HEK293 (cell line): Measurements from ENCODE around the gene MGAM2.

Source experiments
- CTCF ChIA-PET: fragments of 350-600 bp; formaldehyde crosslinking; extraction: SDS; loops from one replicate; lab custom pipeline; 2021; ENCODE audit warnings: antibody characterized with exemption; lab: Yijun Ruan, JAX
- POLR2A ChIA-PET: fragments of 300-600 bp; formaldehyde crosslinking; extraction: SDS; loops from one replicate; lab custom pipeline; 2020; ENCODE audit warnings: antibody characterized with exemption, inconsistent platforms; lab: Yijun Ruan, JAX
- H3K27ac ChIP-seq: fragments of 200-500 bp; sonication (Bioruptor generic); 2 replicates; pipeline ENCODE4 v1.5.1; 2014; ENCODE audit warnings: low read depth, low read length, control low read depth, inconsistent platforms; ENCODE audit errors: extremely low read depth
- H3K36me3 ChIP-seq, 2 experiments: fragments of 200-500 bp in 1 of 2; sonication (Bioruptor generic) in 1 of 2; 1 replicate in 1 of 2; 2 replicates in 1 of 2; pipeline ENCODE4 v1.5.1; 2014 to 2017; ENCODE audit warnings: inconsistent platforms in 2 of 2, low read length in 2 of 2; ENCODE audit not compliant: control insufficient read depth in 2 of 2, insufficient read depth in 1 of 2
- H3K4me1 ChIP-seq: fragments of 200-500 bp; sonication (Bioruptor generic); 2 replicates; pipeline ENCODE4 v1.5.1; 2014; ENCODE audit warnings: mild to moderate bottlenecking, low read length, inconsistent platforms; ENCODE audit not compliant: control insufficient read depth, insufficient read depth
- H3K4me3 ChIP-seq: 2 replicates; pipeline ENCODE4 v1.5.1; 2011; ENCODE audit warnings: low read depth, mild to moderate bottlenecking, control low read depth, low read length, moderate library complexity
- H3K9me3 ChIP-seq: fragments of 200-500 bp; sonication (Bioruptor generic); 2 replicates; pipeline ENCODE4 v1.5.1; 2014; ENCODE audit warnings: low read depth, low read length, inconsistent platforms; ENCODE audit not compliant: control insufficient read depth, insufficient read depth
- CTCF ChIP-seq: fragments of 450-650 bp; formaldehyde crosslinking; IDR thresholded peaks from 2 replicates; pipeline ENCODE4 v1.5.1; 2016; ENCODE audit warnings: missing biosample characterization, missing genetic modification characterization
- KLF1 ChIP-seq: fragments of 450-650 bp; formaldehyde crosslinking; IDR thresholded peaks from 2 replicates; pipeline ENCODE4 v1.5.1; 2016; ENCODE audit warnings: missing biosample characterization, missing genetic modification characterization
- OSR2 ChIP-seq: fragments of 450-650 bp; formaldehyde crosslinking; IDR thresholded peaks from 2 replicates; pipeline ENCODE4 v1.5.1; 2016; ENCODE audit warnings: missing biosample characterization, missing genetic modification characterization
- PRDM2 ChIP-seq: fragments of 450-650 bp; formaldehyde crosslinking; IDR thresholded peaks from 2 replicates; pipeline ENCODE4 v1.5.1; 2016; ENCODE audit warnings: missing biosample characterization, missing genetic modification characterization, borderline replicate concordance
- RBAK ChIP-seq: fragments of 450-650 bp; formaldehyde crosslinking; IDR thresholded peaks from 2 replicates; pipeline ENCODE4 v1.5.1; 2016; ENCODE audit warnings: missing biosample characterization, missing genetic modification characterization
- SP7 ChIP-seq: fragments of 450-650 bp; formaldehyde crosslinking; IDR thresholded peaks from 2 replicates; pipeline ENCODE4 v1.5.1; 2016; ENCODE audit warnings: missing biosample characterization, missing genetic modification characterization
- YY2 ChIP-seq: fragments of 450-650 bp; formaldehyde crosslinking; IDR thresholded peaks from 2 replicates; pipeline ENCODE4 v1.5.1; 2016; ENCODE audit warnings: missing biosample characterization, missing genetic modification characterization
- ZNF174 ChIP-seq: fragments of 450-650 bp; formaldehyde crosslinking; IDR thresholded peaks from 2 replicates; pipeline ENCODE4 v1.5.0; 2017; ENCODE audit warnings: missing biosample characterization, mild to moderate bottlenecking, missing genetic modification characterization
- ZNF26 ChIP-seq: fragments of 450-650 bp; formaldehyde crosslinking; IDR thresholded peaks from 2 replicates; pipeline ENCODE4 v1.5.1; 2016; ENCODE audit warnings: missing biosample characterization, missing genetic modification characterization
- ZNF274 ChIP-seq, 2 experiments: fragments of 200-500 bp in 1 of 2; fragments of 450-650 bp in 1 of 2; sonication (Bioruptor generic) in 1 of 2; formaldehyde crosslinking in 1 of 2; IDR thresholded peaks; 2 replicates each; pipeline versions ENCODE4 v1.5.1 to v1.6.1; 2014 to 2016; ENCODE audit warnings: borderline replicate concordance in 1 of 2, inconsistent platforms in 1 of 2, low read length in 1 of 2, missing biosample characterization in 1 of 2, missing genetic modification characterization in 1 of 2
- ZNF335 ChIP-seq: fragments of 450-650 bp; formaldehyde crosslinking; conservative IDR thresholded peaks from 2 replicates; pipeline ENCODE4 v1.5.1; 2016; ENCODE audit warnings: missing biosample characterization, missing genetic modification characterization
- ZNF341 ChIP-seq: fragments of 450-650 bp; formaldehyde crosslinking; IDR thresholded peaks from 2 replicates; pipeline ENCODE4; 2016; ENCODE audit warnings: low read depth, missing biosample characterization, missing genetic modification characterization
- ZNF398 ChIP-seq: fragments of 450-650 bp; formaldehyde crosslinking; IDR thresholded peaks from 2 replicates; pipeline ENCODE4 v1.5.1; 2017; ENCODE audit warnings: missing biosample characterization, missing genetic modification characterization
- ZNF501 ChIP-seq: fragments of 450-650 bp; formaldehyde crosslinking; IDR thresholded peaks from 2 replicates; pipeline ENCODE4 v1.5.1; 2016; ENCODE audit warnings: missing biosample characterization, missing genetic modification characterization
- ZNF530 ChIP-seq: fragments of 450-650 bp; formaldehyde crosslinking; IDR thresholded peaks from 2 replicates; pipeline ENCODE4 v1.5.1; 2016; ENCODE audit warnings: low read depth, missing biosample characterization, missing genetic modification characterization
- ZNF555 ChIP-seq: fragments of 450-650 bp; formaldehyde crosslinking; conservative IDR thresholded peaks from 2 replicates; pipeline ENCODE4 v1.5.1; 2017; ENCODE audit warnings: missing biosample characterization, mild to moderate bottlenecking, missing genetic modification characterization, inconsistent platforms
- ZNF629 ChIP-seq: fragments of 450-650 bp; formaldehyde crosslinking; IDR thresholded peaks from 2 replicates; pipeline ENCODE4 v1.5.1; 2017; ENCODE audit warnings: missing biosample characterization, missing genetic modification characterization
- ZSCAN18 ChIP-seq: fragments of 450-650 bp; formaldehyde crosslinking; IDR thresholded peaks from 2 replicates; pipeline ENCODE4 v1.5.1; 2016; ENCODE audit warnings: missing biosample characterization, missing genetic modification characterization

MGAM2 gene

GRCh38 chr7:142112086-142112485 lies 568 bp downstream of the MGAM2 start:
- ChIA-PET CTCF (no interaction called here), POLR2A (no interaction called here)
- Histone ChIP-seq H3K4me3 (no peak overlapping the region), H3K9me3 (no peaks in the 10 kb centered on the region), H3K36me3 (no peaks in the 10 kb centered on the region), H3K4me1 (no peaks in the 10 kb centered on the region), H3K27ac (no peak overlapping the region)
- TF ChIP-seq ZNF530 (tag by site-specific recombination) (no peak), ZNF501 (no peak), ZNF555 (tag by site-specific recombination) (no peak), ZNF335 (no peak), ZNF398 (no peak), OSR2 (tag by site-specific recombination) (no peak), ZNF629 (tag by site-specific recombination) (no peak), ZNF174 (tag by site-specific recombination) (no peak), PRDM2 (no peak), ZNF341 (tag by site-specific recombination) (no peak), ZSCAN18 (tag by site-specific recombination) (no peak), SP7 (tag by site-specific recombination) (no peak), CTCF (no peak), RBAK (tag by site-specific recombination) (no peak), KLF1 (tag by site-specific recombination) (no peak), ZNF274 (IDR thresholded peaks at IDR 0.05; ENCODE audit: low read length) (no peak), ZNF274 (tag by site-specific recombination; IDR thresholded peaks at IDR 0.05; ENCODE audit: borderline replicate concordance) (no peak), ZNF26 (no peak), YY2 (tag by site-specific recombination) (no peak)
